ENCODE measurements around the gene MBOAT2. TPM values are rescaled to one million over a fixed set of nuclear protein-coding genes. Genes with fewer than 3 reads are reported as not detected.

MBOAT2 gene
- total RNA-seq, 1 experiment from 2014 or later = 65.1 TPM

DNA sequence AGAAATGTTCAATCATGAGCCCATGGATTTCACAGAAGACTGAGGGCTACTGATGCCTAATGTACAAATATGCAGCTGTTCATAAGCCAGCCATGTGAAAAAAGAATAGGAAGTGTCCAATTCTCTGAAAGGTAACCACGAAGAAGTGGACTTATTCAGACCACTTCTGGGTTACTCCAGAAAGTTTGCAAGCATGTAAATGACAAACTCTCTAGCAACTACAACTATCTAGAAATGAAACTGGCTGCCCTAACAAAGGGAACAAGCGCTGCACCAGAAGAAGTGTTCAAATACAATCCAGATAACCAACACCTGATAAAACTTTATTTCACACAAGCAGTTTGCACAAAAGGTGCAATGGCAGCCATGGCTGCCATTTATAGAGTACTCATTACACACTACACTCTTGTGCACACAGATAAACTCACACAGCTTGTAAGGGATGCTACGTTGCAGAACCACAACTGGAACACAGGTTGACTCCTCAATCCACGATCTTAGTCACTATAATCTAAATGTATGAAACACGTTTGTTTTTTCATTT is 13.9 kb downstream of the MBOAT2 start:
- ChIA-PET POLR2A (ENCODE audit: low non-redundant PET) (no interaction called here), CTCF (no interaction called here)
- Histone ChIP-seq H3K4me3 (ENCODE audit: low read depth, low read length, poor library complexity, severe bottlenecking) (no peak overlapping the region), H3K9me3 (ENCODE audit: low read depth, low read length, poor library complexity, severe bottlenecking) (no peaks in the 10 kb centered on the region), H3K36me3 (ENCODE audit: insufficient read depth, low read length, poor library complexity, severe bottlenecking) (no peaks in the 10 kb centered on the region), H3K27me3 (replicated peaks; ENCODE audit: insufficient read depth, low read depth, low read length, poor library complexity) (no peaks in the 10 kb centered on the region), H3K27ac (ENCODE audit: low read depth, low read length, poor library complexity, severe bottlenecking) (no peak overlapping the region), H3K4me1 (ENCODE audit: insufficient read depth, low read length, poor library complexity, severe bottlenecking) (peaks cover 6% of the 10 kb centered on the region)
- TF ChIP-seq, protein P1, sequence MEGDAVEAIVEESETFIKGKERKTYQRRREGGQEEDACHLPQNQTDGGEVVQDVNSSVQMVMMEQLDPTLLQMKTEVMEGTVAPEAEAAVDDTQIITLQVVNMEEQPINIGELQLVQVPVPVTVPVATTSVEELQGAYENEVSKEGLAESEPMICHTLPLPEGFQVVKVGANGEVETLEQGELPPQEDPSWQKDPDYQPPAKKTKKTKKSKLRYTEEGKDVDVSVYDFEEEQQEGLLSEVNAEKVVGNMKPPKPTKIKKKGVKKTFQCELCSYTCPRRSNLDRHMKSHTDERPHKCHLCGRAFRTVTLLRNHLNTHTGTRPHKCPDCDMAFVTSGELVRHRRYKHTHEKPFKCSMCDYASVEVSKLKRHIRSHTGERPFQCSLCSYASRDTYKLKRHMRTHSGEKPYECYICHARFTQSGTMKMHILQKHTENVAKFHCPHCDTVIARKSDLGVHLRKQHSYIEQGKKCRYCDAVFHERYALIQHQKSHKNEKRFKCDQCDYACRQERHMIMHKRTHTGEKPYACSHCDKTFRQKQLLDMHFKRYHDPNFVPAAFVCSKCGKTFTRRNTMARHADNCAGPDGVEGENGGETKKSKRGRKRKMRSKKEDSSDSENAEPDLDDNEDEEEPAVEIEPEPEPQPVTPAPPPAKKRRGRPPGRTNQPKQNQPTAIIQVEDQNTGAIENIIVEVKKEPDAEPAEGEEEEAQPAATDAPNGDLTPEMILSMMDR (conservative IDR thresholded peaks at IDR 0.05; ENCODE audit: low read depth, low read length) = no peak
- intact Hi-C loops (cut with micrococcal nuclease; ENCODE audit: unreplicated experiment) = no loop called here
- no peak for DNase-seq (ENCODE audit: low spot score)
- BruUV-seq (replicated peaks) = no TSS peak

DNA sequence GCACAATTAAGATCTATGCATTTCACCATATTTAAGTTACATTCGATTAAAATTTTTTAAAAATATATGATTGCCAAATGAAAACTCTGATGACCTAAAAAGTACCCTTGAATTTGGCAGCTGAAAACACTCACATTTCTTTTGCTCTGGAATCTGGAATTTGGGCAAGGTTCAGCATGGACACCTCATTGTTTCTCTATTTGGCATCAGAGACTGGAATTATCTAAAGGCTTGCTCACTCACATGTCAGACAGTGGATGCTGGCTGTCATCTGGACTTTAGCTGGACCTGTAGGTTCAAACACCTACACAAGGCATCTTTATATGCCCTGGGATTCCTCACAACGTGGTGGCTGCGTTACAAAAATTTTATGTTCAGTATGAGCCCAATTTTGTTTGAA is 16.1 kb downstream of the MBOAT2 start:
- peaks cover 20% of the 10 kb centered on the region for H3K4me1 ChIP-seq (ENCODE audit: insufficient read depth, low read length, poor library complexity, severe bottlenecking)
- H3K9me3 ChIP-seq (ENCODE audit: low read depth, low read length, poor library complexity, severe bottlenecking) = no peaks in the 10 kb centered on the region
- H3K4me3 ChIP-seq (ENCODE audit: low read depth, low read length, poor library complexity, severe bottlenecking) = no peak overlapping the region
- POLR2A ChIA-PET (ENCODE audit: low non-redundant PET) = no interaction called here
- no peaks in the 10 kb centered on the region for H3K27me3 ChIP-seq (replicated peaks; ENCODE audit: insufficient read depth, low read depth, low read length, poor library complexity)
- CTCF ChIA-PET = no interaction called here
- BruUV-seq (replicated peaks) = no TSS peak
- intact Hi-C loops (cut with micrococcal nuclease; ENCODE audit: unreplicated experiment) = no loop called here
- TF ChIP-seq EZH2 (IDR thresholded peaks at IDR 0.05; ENCODE audit: borderline replicate concordance, low read depth, low read length, poor library complexity, severe bottlenecking) = no peak
- TF ChIP-seq, protein P1 (conservative IDR thresholded peaks at IDR 0.05; ENCODE audit: low read depth, low read length) = no peak
- DNase-seq (ENCODE audit: low spot score) = no peak
- no peak overlapping the region for H3K27ac ChIP-seq (ENCODE audit: low read depth, low read length, poor library complexity, severe bottlenecking)
- no peaks in the 10 kb centered on the region for H3K36me3 ChIP-seq (ENCODE audit: insufficient read depth, low read length, poor library complexity, severe bottlenecking)

DNA sequence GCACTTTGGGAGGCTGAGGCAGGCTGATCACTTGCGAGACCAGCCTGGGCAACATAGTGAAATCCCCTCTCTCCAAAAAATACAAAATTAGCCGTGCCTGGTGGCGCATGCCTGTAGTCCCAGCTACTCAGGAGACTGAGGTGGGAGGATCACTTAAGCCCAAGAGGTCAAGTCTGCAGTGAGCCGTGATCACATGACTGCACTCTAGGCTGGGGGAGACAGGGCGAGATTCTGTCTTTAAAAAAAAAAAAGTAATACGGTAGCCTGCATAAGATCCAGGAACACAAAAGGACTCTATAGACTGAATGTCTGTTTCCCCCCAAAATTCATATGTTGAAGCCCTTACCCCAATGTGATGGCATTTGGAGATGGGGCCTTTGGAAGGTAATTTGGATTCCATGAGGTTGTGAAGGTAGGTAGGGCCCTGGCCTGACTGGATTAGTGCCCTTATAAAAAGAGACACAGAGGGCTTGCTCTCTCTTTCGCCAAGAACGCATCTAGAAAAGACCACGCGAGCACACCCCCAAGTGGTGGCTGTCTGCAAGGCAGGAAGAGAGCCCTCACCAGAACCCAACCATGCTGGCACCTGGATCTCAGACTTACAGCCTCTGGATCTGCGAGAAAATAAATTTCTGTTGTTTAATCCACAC is 17.0 kb downstream of the MBOAT2 start:
- peaks cover 19% of the 10 kb centered on the region for H3K4me1 ChIP-seq (ENCODE audit: insufficient read depth, low read length, poor library complexity, severe bottlenecking)
- H3K27ac ChIP-seq (ENCODE audit: low read depth, low read length, poor library complexity, severe bottlenecking) = no peak overlapping the region
- H3K4me3 ChIP-seq (ENCODE audit: low read depth, low read length, poor library complexity, severe bottlenecking) = no peak overlapping the region
- intact Hi-C loops (cut with micrococcal nuclease; ENCODE audit: unreplicated experiment) = no loop called here
- DNase-seq (ENCODE audit: low spot score) = peak; percentile 62
- ChIA-PET POLR2A (ENCODE audit: low non-redundant PET) (no interaction called here), CTCF (interaction anchor here (0.6 to 0.7 kb wide), 3 partner anchors 15 to 131 kb away, joined by 3 to 10 read pairs (median 3); no protein-coding TSS in a partner anchor)
- H3K27me3 ChIP-seq (replicated peaks; ENCODE audit: insufficient read depth, low read depth, low read length, poor library complexity) = no peaks in the 10 kb centered on the region
- H3K36me3 ChIP-seq (ENCODE audit: insufficient read depth, low read length, poor library complexity, severe bottlenecking) = no peaks in the 10 kb centered on the region
- no TSS peak for BruUV-seq (replicated peaks)
- no peaks in the 10 kb centered on the region for H3K9me3 ChIP-seq (ENCODE audit: low read depth, low read length, poor library complexity, severe bottlenecking)
- TF ChIP-seq, protein P1 (conservative IDR thresholded peaks at IDR 0.05; ENCODE audit: low read depth, low read length) = peak; percentile 63
- no peak for TF ChIP-seq EZH2 (IDR thresholded peaks at IDR 0.05; ENCODE audit: borderline replicate concordance, low read depth, low read length, poor library complexity, severe bottlenecking)
